WTC11 (cell line): Measurements from ENCODE around the gene KLC1. TPM values are rescaled to one million over a fixed set of nuclear protein-coding genes. Genes with fewer than 3 reads are reported as not detected.

ENCODE experiments used
- ATAC-seq: fragments of 200-7000 bp; cut with Tn5 transposase; 2 replicates; pipeline ENCODE4 v1.10.0; 2021; ENCODE audit warnings: mild to moderate bottlenecking, moderate library complexity
- CTCF ChIA-PET: fragments of 300-600 bp; sonication (Branson Sonifier 250); formaldehyde crosslinking; loops from one replicate; lab custom pipeline; 2021; ENCODE audit warnings: antibody characterized with exemption; lab: Charles Lee
- POLR2A ChIA-PET: fragments of 350-600 bp; sonication (Branson Sonifier 250); formaldehyde crosslinking; loops from one replicate; lab custom pipeline; 2021; ENCODE audit warnings: antibody characterized with exemption; lab: Charles Lee
- DNase-seq: peaks from one replicate; pipeline ENCODE4 v3.0.0; 2021; ENCODE audit warnings: low spot score
- H3K27ac Mint-ChIP-seq: 2 replicates; pipeline ENCODE4 v1.8.0; 2021; ENCODE audit warnings: mixed read lengths
- H3K27me3 Mint-ChIP-seq: 2 replicates; pipeline ENCODE4 v1.8.0; 2021; ENCODE audit warnings: low read depth, mild to moderate bottlenecking, moderate library complexity, mixed read lengths
- H3K36me3 Mint-ChIP-seq: 2 replicates; pipeline ENCODE4 v1.8.0; 2021; ENCODE audit warnings: mixed read lengths
- H3K4me1 Mint-ChIP-seq: 2 replicates; pipeline ENCODE4 v1.8.0; 2022; ENCODE audit warnings: mixed read lengths
- H3K4me3 Mint-ChIP-seq: 2 replicates; pipeline ENCODE4 v1.8.0; 2021; ENCODE audit warnings: mild to moderate bottlenecking, moderate library complexity, mixed read lengths
- H3K9me3 Mint-ChIP-seq: 2 replicates; pipeline ENCODE4 v1.8.0; 2021; ENCODE audit warnings: mixed read lengths
- ATF6 ChIP-seq: sonication (generic); formaldehyde crosslinking; IDR thresholded peaks from 2 replicates; pipeline ENCODE4 v1.8.1; 2023; ENCODE audit warnings: mild to moderate bottlenecking, missing genetic modification reagents
- FOXK1 ChIP-seq: sonication (generic); formaldehyde crosslinking; IDR thresholded peaks from 2 replicates; pipeline ENCODE4 v1.8.0; 2022; ENCODE audit warnings: mild to moderate bottlenecking, moderate library complexity, missing genetic modification reagents
- GTF2I ChIP-seq: fragments of 250-450 bp; sonication (Bioruptor Pico); conservative IDR thresholded peaks from 2 replicates; pipeline ENCODE4 v1.4.0; 2021; ENCODE audit warnings: mild to moderate bottlenecking
- JAZF1 ChIP-seq: fragments of 250-450 bp; sonication (Bioruptor Pico); IDR thresholded peaks from 2 replicates; pipeline ENCODE4 v1.9.0; 2021; ENCODE audit warnings: moderate library complexity, mild to moderate bottlenecking, inconsistent platforms
- JUN ChIP-seq: sonication (generic); formaldehyde crosslinking; IDR thresholded peaks from 2 replicates; pipeline ENCODE4 v1.8.0; 2023; ENCODE audit warnings: mild to moderate bottlenecking, missing genetic modification reagents
- MXD4 ChIP-seq: fragments of 250-450 bp; sonication (Bioruptor Pico); IDR thresholded peaks from 2 replicates; pipeline ENCODE4 v1.8.0; 2021; ENCODE audit warnings: mild to moderate bottlenecking, moderate library complexity, borderline replicate concordance
- RELA ChIP-seq: sonication (generic); formaldehyde crosslinking; IDR thresholded peaks from 2 replicates; pipeline ENCODE4 v1.8.1; 2022; ENCODE audit warnings: missing genetic modification reagents, mild to moderate bottlenecking, borderline replicate concordance
- RORB ChIP-seq: fragments of 250-450 bp; sonication (Bioruptor Pico); IDR thresholded peaks from 2 replicates; pipeline ENCODE4 v1.9.0; 2021; ENCODE audit warnings: mild to moderate bottlenecking
- TCF7 ChIP-seq: sonication (generic); formaldehyde crosslinking; IDR thresholded peaks from 2 replicates; pipeline ENCODE4 v1.8.0; 2022; ENCODE audit warnings: mild to moderate bottlenecking, low read depth, missing genetic modification reagents, moderate library complexity
- TEAD1 ChIP-seq: sonication (generic); formaldehyde crosslinking; IDR thresholded peaks from 2 replicates; pipeline ENCODE4 v1.8.0; 2022; ENCODE audit warnings: mild to moderate bottlenecking, missing genetic modification reagents
- TP53 ChIP-seq: sonication (generic); formaldehyde crosslinking; IDR thresholded peaks from 2 replicates; pipeline ENCODE4 v1.8.1; 2023; ENCODE audit warnings: mild to moderate bottlenecking, missing genetic modification reagents
- ZBTB43 ChIP-seq: sonication (generic); formaldehyde crosslinking; IDR thresholded peaks from 2 replicates; pipeline ENCODE4 v1.8.1; 2023; ENCODE audit warnings: mild to moderate bottlenecking, missing genetic modification reagents
- ZNF121 ChIP-seq: sonication (generic); formaldehyde crosslinking; IDR thresholded peaks from 2 replicates; pipeline ENCODE4 v1.8.0; 2023; ENCODE audit warnings: missing genetic modification reagents
- ZNF317 ChIP-seq: sonication (generic); formaldehyde crosslinking; IDR thresholded peaks from 2 replicates; pipeline ENCODE4 v1.8.1; 2023; ENCODE audit warnings: low read depth, mild to moderate bottlenecking, moderate library complexity, missing genetic modification reagents, borderline replicate concordance
- ZNF396 ChIP-seq: fragments of 250-450 bp; sonication (Bioruptor Pico); IDR thresholded peaks from 2 replicates; pipeline ENCODE4 v1.8.0; 2021; ENCODE audit warnings: mild to moderate bottlenecking, moderate library complexity, borderline replicate concordance
- ZNF532 ChIP-seq: fragments of 250-450 bp; sonication (Bioruptor Pico); IDR thresholded peaks from 2 replicates; pipeline ENCODE4 v1.9.0; 2021; ENCODE audit warnings: mild to moderate bottlenecking, borderline replicate concordance
- total RNA-seq: library from RNA; stranded (reverse); gene quantifications from 3 replicates; pipeline ENCODE4 v1.2.3, GENCODE V29; 2021
- TF ChIP-seq, protein P1 (sequence below): sonication (generic); formaldehyde crosslinking; IDR thresholded peaks from 2 replicates; pipeline ENCODE4 v1.8.1; 2022; ENCODE audit warnings: low read depth, mild to moderate bottlenecking, moderate library complexity, missing genetic modification reagents, borderline replicate concordance
- TF ChIP-seq, protein P2 (sequence below): sonication (generic); formaldehyde crosslinking; IDR thresholded peaks from 2 replicates; pipeline ENCODE4 v1.8.1; 2022; ENCODE audit warnings: missing genetic modification reagents, borderline replicate concordance
- TF ChIP-seq, protein P3 (sequence below): sonication (generic); formaldehyde crosslinking; IDR thresholded peaks from 2 replicates; pipeline ENCODE4 v1.8.0; 2022; ENCODE audit warnings: mild to moderate bottlenecking, missing genetic modification reagents
- TF ChIP-seq, protein P4 (sequence below): sonication (generic); formaldehyde crosslinking; conservative IDR thresholded peaks from 2 replicates; pipeline ENCODE4 v1.8.1; 2022; ENCODE audit warnings: mild to moderate bottlenecking, missing genetic modification reagents

Gene KLC1
- total RNA-seq, 1 experiment from 2014 or later, result 171 TPM

- TF ChIP-seq TCF7 (CRISPR knock-in tag) (no peak), ZNF396 (no peak)
These were observed 106.0 kb downstream of the KLC1 start (continued) for GRCh38 chr14:103735022-103735421.

- Mint-ChIP-seq H3K36me3 (peaks cover 14% of the 10 kb centered on the region), H3K27ac (no peak overlapping the region), H3K4me3 (no peak overlapping the region), H3K4me1 (peaks cover 4% of the 10 kb centered on the region), H3K9me3 (no peaks in the 10 kb centered on the region), H3K27me3 (no peaks in the 10 kb centered on the region)
- ChIA-PET POLR2A (no interaction called here), CTCF (interaction anchor here (0.7 to 1.9 kb wide), 8 partner anchors 20 to 165 kb away, joined by 3 to 6 read pairs (median 3); partner anchors contain the start of genes XRCC3 and ZFYVE21)
- DNase-seq (no peak), ATAC-seq (no peak)
- TF ChIP-seq ZNF532 (CRISPR knock-in tag), result no peak
- TF ChIP-seq RORB (CRISPR knock-in tag), result no peak
- no peak for TF ChIP-seq ATF6
- no peak for TF ChIP-seq FOXK1 (CRISPR knock-in tag)
- no peak for TF ChIP-seq TEAD1 (CRISPR knock-in tag)
- TF ChIP-seq TCF7 (CRISPR knock-in tag), result no peak
- TF ChIP-seq RELA, result no peak
- no peak for TF ChIP-seq GTF2I (CRISPR knock-in tag)
- no peak for TF ChIP-seq ZNF317 (CRISPR knock-in tag)
- TF ChIP-seq TP53, result no peak
- TF ChIP-seq, protein P1, sequence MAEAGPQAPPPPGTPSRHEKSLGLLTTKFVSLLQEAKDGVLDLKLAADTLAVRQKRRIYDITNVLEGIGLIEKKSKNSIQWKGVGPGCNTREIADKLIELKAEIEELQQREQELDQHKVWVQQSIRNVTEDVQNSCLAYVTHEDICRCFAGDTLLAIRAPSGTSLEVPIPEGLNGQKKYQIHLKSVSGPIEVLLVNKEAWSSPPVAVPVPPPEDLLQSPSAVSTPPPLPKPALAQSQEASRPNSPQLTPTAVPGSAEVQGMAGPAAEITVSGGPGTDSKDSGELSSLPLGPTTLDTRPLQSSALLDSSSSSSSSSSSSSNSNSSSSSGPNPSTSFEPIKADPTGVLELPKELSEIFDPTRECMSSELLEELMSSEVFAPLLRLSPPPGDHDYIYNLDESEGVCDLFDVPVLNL (CRISPR knock-in tag), result no peak
- no peak for TF ChIP-seq ZBTB43 (CRISPR knock-in tag)
- TF ChIP-seq, protein P2, sequence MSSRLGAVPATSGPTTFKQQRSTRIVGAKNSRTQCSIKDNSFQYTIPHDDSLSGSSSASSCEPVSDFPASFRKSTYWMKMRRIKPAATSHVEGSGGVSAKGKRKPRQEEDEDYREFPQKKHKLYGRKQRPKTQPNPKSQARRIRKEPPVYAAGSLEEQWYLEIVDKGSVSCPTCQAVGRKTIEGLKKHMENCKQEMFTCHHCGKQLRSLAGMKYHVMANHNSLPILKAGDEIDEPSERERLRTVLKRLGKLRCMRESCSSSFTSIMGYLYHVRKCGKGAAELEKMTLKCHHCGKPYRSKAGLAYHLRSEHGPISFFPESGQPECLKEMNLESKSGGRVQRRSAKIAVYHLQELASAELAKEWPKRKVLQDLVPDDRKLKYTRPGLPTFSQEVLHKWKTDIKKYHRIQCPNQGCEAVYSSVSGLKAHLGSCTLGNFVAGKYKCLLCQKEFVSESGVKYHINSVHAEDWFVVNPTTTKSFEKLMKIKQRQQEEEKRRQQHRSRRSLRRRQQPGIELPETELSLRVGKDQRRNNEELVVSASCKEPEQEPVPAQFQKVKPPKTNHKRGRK, result no peak
- TF ChIP-seq MXD4 (CRISPR knock-in tag), result no peak
- no peak for TF ChIP-seq JUN
- TF ChIP-seq, protein P3, sequence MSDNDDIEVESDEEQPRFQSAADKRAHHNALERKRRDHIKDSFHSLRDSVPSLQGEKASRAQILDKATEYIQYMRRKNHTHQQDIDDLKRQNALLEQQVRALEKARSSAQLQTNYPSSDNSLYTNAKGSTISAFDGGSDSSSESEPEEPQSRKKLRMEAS (CRISPR knock-in tag), result no peak
- TF ChIP-seq, protein P4, sequence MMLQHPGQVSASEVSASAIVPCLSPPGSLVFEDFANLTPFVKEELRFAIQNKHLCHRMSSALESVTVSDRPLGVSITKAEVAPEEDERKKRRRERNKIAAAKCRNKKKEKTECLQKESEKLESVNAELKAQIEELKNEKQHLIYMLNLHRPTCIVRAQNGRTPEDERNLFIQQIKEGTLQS (CRISPR knock-in tag), result no peak
- TF ChIP-seq ZNF121 (CRISPR knock-in tag), result no peak
- no peak for TF ChIP-seq JAZF1 (CRISPR knock-in tag)
These were observed 106.4 kb downstream of the KLC1 start for GRCh38 chr14:103735439-103735814.
